A549 (cell line): ENCODE measurements around the gene WFDC1.

Experiments
- CEBPB ChIP-seq, 2 experiments: fragments of >200 bp in 1 of 2; sonication (Bioruptor Twin) in 1 of 2; formaldehyde crosslinking in 1 of 2; IDR thresholded peaks; 2 replicates each; pipeline ENCODE4 v1.6.1; 2012 to 2016
- EP300 ChIP-seq, 2 experiments: fragments of >200 bp; sonication (Bioruptor Twin); formaldehyde crosslinking; IDR thresholded peaks; 2 replicates in 1 of 2; 3 replicates in 1 of 2; pipeline ENCODE4 v1.6.1; 2016 to 2017
- FOSL2 ChIP-seq, 2 experiments: fragments of 450-650 bp in 1 of 2; fragments of >200 bp in 1 of 2; sonication (Bioruptor Twin) in 1 of 2; formaldehyde crosslinking; IDR thresholded peaks; 2 replicates each; pipeline versions ENCODE4 v1.5.0 to v1.6.1; 2016 to 2020; ENCODE audit warnings: mild to moderate bottlenecking in 1 of 2, moderate library complexity in 1 of 2
- HOXA7 ChIP-seq: fragments of 250-450 bp; sonication (Bioruptor Pico); IDR thresholded peaks from 2 replicates; pipeline ENCODE4 v1.5.0; 2020; ENCODE audit warnings: mild to moderate bottlenecking, moderate library complexity
- JUN ChIP-seq, 2 experiments: fragments of >200 bp; sonication (Bioruptor Twin); formaldehyde crosslinking; IDR thresholded peaks; 2 replicates in 1 of 2; 3 replicates in 1 of 2; pipeline ENCODE4 v1.6.1; 2016 to 2017
- NPAS2 ChIP-seq: fragments of 250-450 bp; sonication (Bioruptor Pico); IDR thresholded peaks from 2 replicates; pipeline ENCODE4 v1.8.0; 2022; ENCODE audit warnings: mild to moderate bottlenecking, moderate library complexity, borderline replicate concordance
- POLR2A ChIP-seq: IDR thresholded peaks from 2 replicates; pipeline ENCODE4 v1.6.1; 2012; ENCODE audit warnings: mild to moderate bottlenecking, low read length
- RAD21 ChIP-seq, 2 experiments: fragments of >200 bp in 1 of 2; sonication (Bioruptor Twin) in 1 of 2; formaldehyde crosslinking in 1 of 2; IDR thresholded peaks in 1 of 2; conservative IDR thresholded peaks in 1 of 2; 2 replicates in 1 of 2; 3 replicates in 1 of 2; pipeline ENCODE4 v1.6.1; 2012 to 2018; ENCODE audit warnings: inconsistent platforms in 1 of 2
- RCOR1 ChIP-seq: fragments of 150-350 bp; IDR thresholded peaks from 2 replicates; pipeline ENCODE4 v1.6.1; 2014; ENCODE audit warnings: antibody characterized with exemption, low read length, low read depth
- RNF2 ChIP-seq: fragments of 200-600 bp; sonication (generic); IDR thresholded peaks from 2 replicates; pipeline ENCODE4 v1.6.1; 2016; ENCODE audit warnings: low read depth, mild to moderate bottlenecking, antibody characterized with exemption, moderate library complexity, borderline replicate concordance
- SMC3 ChIP-seq: fragments of >200 bp; sonication (Bioruptor Twin); formaldehyde crosslinking; IDR thresholded peaks from 3 replicates; pipeline ENCODE4 v1.6.1; 2018; ENCODE audit warnings: inconsistent platforms
- TP53 ChIP-seq: fragments of 250-450 bp; sonication (Bioruptor Pico); IDR thresholded peaks from 2 replicates; pipeline ENCODE4 v1.5.0; 2021; ENCODE audit warnings: mild to moderate bottlenecking, moderate library complexity
- TF ChIP-seq, protein P1 (sequence below): fragments of 200-600 bp; sonication (generic); IDR thresholded peaks from 2 replicates; pipeline ENCODE4 v1.6.1; 2016; ENCODE audit warnings: antibody characterized with exemption, mild to moderate bottlenecking, moderate library complexity
- TF ChIP-seq, protein P2 (sequence below): fragments of >200 bp; sonication (Bioruptor Twin); formaldehyde crosslinking; IDR thresholded peaks from 3 replicates; pipeline ENCODE4 v1.5.1; 2016

DNA sequence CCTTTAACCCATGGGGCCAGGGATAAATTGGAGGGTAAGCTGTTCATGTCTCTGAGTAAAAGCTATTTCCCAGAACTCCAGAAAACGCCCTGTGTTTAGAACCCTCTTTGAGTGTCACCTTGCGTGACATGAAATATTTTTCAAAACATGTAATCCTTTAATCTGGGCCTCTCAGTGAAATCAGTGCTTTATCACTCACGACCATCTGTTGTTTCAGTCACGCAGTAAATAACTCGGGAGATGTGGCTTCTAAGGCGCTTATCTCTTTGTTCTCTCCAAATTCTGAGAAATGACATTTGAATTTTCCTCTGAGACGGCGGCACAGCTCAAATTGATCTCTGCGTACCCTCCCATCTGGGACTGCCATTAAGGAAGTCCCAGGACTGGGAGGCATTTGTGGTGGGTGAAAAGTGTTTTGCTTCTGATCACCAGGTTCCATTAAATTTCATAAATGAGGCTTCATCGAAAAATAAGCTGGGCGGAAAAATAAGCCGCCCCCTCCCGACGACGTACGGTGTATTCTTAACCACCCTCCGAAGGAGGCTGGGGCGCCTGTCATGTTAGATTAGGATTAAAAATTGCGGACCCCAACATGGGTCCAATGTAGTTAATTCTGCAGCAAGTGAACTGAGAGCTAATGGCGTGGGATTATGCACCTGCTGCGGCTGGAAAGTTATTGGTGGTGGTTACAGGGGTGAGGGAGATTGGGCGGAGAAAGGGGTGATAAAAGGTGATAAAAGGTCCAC lies 12.7 kb downstream of the WFDC1 start:
- TF ChIP-seq TP53 (CRISPR knock-in tag) (no peak), CEBPB (IDR thresholded peaks at IDR 0.05) (no peak), JUN (IDR thresholded peaks at IDR 0.05) (no peak), POLR2A (no peak), RAD21 (conservative IDR thresholded peaks at IDR 0.05 in 1 of 2, IDR thresholded peaks at IDR 0.05 in 1 of 2) (no peak), FOSL2 (IDR thresholded peaks at IDR 0.05) (no peak), FOSL2 (CRISPR knock-in tag; IDR thresholded peaks at IDR 0.05) (no peak), EP300 (IDR thresholded peaks at IDR 0.05) (no peak), RCOR1 (no peak), HOXA7 (no peak), RNF2 (no peak), SMC3 (no peak), NPAS2 (no peak)
- TF ChIP-seq, protein P1, sequence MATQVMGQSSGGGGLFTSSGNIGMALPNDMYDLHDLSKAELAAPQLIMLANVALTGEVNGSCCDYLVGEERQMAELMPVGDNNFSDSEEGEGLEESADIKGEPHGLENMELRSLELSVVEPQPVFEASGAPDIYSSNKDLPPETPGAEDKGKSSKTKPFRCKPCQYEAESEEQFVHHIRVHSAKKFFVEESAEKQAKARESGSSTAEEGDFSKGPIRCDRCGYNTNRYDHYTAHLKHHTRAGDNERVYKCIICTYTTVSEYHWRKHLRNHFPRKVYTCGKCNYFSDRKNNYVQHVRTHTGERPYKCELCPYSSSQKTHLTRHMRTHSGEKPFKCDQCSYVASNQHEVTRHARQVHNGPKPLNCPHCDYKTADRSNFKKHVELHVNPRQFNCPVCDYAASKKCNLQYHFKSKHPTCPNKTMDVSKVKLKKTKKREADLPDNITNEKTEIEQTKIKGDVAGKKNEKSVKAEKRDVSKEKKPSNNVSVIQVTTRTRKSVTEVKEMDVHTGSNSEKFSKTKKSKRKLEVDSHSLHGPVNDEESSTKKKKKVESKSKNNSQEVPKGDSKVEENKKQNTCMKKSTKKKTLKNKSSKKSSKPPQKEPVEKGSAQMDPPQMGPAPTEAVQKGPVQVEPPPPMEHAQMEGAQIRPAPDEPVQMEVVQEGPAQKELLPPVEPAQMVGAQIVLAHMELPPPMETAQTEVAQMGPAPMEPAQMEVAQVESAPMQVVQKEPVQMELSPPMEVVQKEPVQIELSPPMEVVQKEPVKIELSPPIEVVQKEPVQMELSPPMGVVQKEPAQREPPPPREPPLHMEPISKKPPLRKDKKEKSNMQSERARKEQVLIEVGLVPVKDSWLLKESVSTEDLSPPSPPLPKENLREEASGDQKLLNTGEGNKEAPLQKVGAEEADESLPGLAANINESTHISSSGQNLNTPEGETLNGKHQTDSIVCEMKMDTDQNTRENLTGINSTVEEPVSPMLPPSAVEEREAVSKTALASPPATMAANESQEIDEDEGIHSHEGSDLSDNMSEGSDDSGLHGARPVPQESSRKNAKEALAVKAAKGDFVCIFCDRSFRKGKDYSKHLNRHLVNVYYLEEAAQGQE: no peak
- TF ChIP-seq, protein P2, sequence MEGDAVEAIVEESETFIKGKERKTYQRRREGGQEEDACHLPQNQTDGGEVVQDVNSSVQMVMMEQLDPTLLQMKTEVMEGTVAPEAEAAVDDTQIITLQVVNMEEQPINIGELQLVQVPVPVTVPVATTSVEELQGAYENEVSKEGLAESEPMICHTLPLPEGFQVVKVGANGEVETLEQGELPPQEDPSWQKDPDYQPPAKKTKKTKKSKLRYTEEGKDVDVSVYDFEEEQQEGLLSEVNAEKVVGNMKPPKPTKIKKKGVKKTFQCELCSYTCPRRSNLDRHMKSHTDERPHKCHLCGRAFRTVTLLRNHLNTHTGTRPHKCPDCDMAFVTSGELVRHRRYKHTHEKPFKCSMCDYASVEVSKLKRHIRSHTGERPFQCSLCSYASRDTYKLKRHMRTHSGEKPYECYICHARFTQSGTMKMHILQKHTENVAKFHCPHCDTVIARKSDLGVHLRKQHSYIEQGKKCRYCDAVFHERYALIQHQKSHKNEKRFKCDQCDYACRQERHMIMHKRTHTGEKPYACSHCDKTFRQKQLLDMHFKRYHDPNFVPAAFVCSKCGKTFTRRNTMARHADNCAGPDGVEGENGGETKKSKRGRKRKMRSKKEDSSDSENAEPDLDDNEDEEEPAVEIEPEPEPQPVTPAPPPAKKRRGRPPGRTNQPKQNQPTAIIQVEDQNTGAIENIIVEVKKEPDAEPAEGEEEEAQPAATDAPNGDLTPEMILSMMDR: no peak
